Measurements from ENCODE around the gene IFNA13.

DNA sequence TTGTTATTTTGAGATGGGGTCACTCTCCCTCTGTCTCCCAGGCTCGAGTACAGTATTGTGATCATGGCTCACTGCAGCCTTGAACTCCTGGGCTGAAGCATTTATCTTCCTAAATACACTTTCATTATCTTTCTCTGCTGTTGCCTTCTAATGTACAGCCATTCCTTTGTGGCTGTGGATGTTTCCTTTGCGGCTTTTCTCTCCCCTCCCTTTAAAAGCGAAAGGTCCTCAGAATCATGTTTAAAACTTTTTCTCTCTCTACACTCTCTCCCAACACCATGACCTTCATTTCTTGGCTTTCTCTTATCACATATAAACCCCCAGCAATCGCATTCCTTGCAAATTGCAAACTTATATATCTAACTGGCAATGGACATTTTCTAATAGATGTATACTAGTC, 15.8 kb upstream of the IFNA13 start:
- no peak for TF ChIP-seq EP300 (IDR thresholded peaks at IDR 0.05)
- no peak for TF ChIP-seq POLR2AphosphoS5 (IDR thresholded peaks at IDR 0.05)
- TF ChIP-seq CTCF (IDR thresholded peaks at IDR 0.05) = no peak
- TF ChIP-seq POLR2A (IDR thresholded peaks at IDR 0.05) = no peak
